ENCODE measurements around the gene CCDC91.

CCDC91 gene

GRCh38 chr12:28536088-28536487, 345.8 kb downstream of the CCDC91 start:
- DNase-seq (ENCODE audit: low read depth in 2 of 2), result no peak

- DNase-seq (ENCODE audit: low read depth in 2 of 2), result no peak
These were observed 347.2 kb downstream of the CCDC91 start for GRCh38 chr12:28537474-28537873.

GRCh38 chr12:28539691-28540323, 349.6 kb downstream of the CCDC91 start:
- DNase-seq (ENCODE audit: low read depth in 2 of 2), result no peak

DNA sequence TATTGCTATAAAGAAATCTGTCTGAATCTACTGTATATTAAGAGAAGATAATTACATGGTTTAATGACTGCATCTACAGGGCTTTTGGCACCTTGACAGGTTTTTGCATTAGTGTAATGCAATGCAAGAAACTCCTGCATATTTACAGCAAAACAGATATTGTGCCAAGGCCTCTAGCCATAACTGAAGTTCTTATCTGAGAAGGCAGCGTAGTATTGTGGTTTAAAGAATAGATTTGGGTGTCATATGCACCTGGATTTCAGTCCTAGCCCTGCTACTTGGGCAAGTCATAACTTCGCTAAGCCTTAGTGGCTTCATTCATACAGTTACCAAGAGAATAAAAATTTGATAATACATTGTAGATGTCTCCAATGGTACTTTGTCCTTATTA, 350.1 kb downstream of the CCDC91 start:
- no peak for DNase-seq (ENCODE audit: low read depth in 2 of 2)

DNA sequence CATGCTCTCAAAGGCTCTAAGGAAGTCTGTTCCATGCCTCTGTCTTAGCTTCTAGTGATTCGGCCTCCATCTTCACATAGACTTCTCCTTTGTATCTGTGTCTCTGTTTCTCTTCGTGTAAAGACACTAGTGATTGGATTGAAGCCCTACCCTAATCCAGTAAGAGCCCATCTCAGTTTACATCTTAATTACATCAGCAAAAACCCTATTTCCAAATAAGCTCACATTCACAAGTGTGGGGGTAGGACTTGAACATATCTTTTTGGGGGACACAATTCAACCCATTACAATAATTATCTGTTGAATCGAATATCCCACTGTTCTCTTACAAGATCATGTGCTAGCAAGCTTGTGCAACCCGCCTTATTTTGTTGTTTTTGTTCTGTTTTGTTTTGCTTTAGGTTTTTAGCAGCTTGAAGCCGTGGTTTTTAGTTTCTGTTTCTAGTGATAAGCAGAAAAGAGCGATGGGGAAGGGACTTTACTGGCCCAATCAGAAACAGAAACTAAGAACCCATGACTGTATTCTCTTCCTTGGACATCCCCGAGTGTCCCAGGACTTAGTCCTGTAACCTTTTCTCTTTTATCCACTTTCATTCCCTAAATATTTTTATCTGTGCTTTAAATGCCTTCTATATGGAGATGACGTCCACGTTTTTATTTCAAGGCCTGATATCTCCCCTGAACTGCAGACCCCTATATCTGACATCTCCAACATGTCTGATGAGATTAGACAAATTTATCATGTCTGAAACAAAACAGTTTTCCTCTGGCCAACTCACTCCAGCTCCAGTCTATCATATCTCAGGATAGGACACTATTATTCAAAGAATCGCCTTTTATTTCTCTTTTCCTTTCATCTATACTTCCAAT, 353.0 kb downstream of the CCDC91 start:
- DNase-seq (ENCODE audit: low read depth in 2 of 2), result no peak

DNA sequence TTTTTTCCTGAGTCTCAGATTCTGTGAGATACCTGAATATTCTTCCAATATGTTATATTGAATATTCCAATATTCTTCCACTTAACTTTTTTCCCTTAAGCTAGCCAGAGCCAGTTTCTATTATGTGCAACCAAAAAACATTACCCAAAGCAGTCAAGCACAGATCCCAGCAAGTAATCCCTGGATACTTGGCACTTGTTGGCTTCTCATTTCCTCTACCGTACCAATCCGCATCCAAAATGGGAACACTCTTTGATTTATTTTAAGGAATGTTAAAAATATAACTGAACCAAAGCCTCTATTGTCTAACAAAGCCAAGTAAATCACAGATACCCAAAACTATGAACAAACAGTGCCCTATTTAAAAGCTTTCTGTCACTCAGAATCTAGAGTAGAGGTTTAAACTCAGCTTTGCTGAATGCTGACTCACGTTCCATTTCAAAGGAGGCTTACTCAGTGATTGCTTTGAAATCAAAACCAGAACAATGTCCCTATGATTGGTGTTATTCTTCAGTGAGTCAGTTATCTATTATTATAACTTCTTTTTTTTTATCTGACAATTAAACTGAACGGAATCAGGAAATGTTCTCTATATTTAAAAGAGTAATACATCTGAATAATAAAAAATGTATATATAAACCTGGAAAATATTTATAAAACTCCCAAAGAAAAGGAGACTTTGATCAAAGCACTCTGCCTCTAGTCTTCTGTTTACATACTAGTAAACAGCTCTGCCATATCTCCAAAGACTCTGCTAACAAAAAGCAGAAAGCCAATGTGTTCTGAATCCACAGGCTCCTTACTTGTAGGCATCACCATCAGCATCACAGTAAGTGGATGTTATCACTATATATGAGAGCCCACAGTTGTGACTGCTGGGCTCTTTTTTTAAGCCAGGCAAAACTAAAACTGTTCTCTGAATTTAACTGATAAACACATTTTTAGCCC, 360.8 kb downstream of the CCDC91 start:
- no peak for DNase-seq (ENCODE audit: low read depth in 2 of 2)

DNA sequence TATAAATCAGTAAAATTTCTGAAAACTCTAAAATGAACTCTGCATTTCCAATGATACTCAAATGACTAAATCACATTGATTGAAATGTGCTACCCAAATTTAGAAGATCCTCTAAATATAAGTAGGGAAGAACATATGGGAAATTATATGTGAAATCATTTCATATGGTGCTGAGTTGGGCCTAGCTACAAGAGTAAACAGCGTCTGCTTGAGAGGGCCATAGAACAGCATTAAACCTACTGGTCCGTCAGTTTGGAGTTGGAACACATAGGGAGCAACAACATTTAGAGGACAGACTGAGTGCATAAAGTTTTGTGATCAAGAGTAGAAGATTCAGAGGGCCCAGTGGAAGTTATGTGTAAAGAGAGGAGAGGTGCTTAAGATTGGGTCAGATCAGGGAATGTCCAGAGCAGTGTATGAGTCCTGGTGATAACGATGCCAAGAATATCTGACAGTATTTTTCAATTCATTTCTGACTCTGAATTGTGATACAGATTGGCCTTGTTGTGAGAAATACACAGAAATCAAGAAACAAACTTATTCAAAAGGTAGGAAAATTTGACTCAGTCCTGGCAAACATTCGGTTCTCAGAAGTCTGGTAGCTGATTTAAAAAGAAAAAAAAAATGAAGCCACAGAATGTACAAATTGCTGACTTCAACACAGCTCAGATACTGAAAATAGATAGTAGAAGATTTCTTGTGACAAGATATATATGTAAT, 362.2 kb downstream of the CCDC91 start:
- no peak for DNase-seq (ENCODE audit: low read depth in 2 of 2)

GRCh38 chr12:28555748-28556147, 365.5 kb downstream of the CCDC91 start:
- no peak for DNase-seq (ENCODE audit: low read depth in 2 of 2)

- DNase-seq (ENCODE audit: low read depth in 2 of 2), result no peak
These were observed 368.0 kb downstream of the CCDC91 start for GRCh38 chr12:28558250-28558649.

- no peak for DNase-seq (ENCODE audit: low read depth in 2 of 2)
These were observed 373.0 kb downstream of the CCDC91 start for GRCh38 chr12:28563286-28563685.

- DNase-seq (ENCODE audit: low read depth in 2 of 2), result no peak
These were observed 373.7 kb downstream of the CCDC91 start for GRCh38 chr12:28563936-28564335.

- DNase-seq (ENCODE audit: low read depth in 2 of 2), result no peak
These were observed 377.9 kb downstream of the CCDC91 start for GRCh38 chr12:28568118-28568517.

DNA sequence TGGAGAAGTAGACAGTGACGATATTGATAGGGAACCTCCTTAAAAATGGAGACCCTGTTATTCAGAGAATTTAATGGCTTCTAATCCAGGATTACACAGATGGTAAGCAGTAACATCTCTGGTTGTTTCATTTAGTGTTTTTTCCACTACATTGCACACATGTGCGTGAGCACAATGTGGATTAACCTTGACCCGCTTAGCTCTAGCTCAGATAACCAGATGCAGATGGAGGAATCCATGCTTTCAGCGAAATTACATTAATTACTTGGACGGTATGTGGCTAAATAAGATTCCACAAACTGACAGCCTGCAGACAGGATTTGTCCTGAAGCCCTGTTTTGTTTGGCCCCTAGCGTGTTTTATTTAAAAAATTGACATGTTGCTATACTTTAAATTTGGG, 378.4 kb downstream of the CCDC91 start:
- DNase-seq (ENCODE audit: low read depth in 2 of 2), result no peak

DNA sequence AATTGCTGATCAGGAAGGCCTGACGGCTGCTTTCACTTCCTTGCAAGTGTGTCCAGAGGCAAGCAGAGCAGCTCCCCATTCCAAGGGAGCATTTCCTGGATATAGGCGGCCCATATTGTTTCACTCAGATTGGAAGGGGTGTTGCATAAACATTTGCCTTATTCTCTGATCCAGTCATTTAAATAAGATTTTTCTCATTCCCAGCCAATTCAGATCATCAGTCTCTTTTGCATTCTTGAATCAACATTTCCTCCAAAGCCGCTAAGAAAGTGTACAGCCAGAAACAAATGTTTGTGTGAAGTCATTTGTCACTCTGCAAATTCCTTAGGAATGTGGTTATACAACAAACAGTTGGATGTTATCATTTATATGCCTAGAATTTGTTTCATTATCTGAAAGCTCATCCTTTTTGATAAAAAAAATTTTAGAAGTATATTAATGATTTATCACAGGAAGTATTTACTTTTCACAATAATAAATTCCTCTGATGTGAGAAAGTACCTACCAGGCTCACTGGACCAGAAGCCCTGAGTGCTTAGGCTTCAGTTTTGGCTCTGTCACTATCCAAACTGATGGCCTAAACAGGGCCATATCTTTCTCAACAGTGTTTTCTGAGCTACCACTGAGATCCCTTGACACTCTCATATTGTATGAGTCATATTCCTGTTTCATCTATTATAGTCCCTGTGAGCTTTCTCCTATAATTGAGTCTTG, 379.6 kb downstream of the CCDC91 start:
- no peak for DNase-seq (ENCODE audit: low read depth in 2 of 2)

GRCh38 chr12:28570811-28571210, 380.6 kb downstream of the CCDC91 start:
- DNase-seq (ENCODE audit: low read depth in 2 of 2), result no peak

DNA sequence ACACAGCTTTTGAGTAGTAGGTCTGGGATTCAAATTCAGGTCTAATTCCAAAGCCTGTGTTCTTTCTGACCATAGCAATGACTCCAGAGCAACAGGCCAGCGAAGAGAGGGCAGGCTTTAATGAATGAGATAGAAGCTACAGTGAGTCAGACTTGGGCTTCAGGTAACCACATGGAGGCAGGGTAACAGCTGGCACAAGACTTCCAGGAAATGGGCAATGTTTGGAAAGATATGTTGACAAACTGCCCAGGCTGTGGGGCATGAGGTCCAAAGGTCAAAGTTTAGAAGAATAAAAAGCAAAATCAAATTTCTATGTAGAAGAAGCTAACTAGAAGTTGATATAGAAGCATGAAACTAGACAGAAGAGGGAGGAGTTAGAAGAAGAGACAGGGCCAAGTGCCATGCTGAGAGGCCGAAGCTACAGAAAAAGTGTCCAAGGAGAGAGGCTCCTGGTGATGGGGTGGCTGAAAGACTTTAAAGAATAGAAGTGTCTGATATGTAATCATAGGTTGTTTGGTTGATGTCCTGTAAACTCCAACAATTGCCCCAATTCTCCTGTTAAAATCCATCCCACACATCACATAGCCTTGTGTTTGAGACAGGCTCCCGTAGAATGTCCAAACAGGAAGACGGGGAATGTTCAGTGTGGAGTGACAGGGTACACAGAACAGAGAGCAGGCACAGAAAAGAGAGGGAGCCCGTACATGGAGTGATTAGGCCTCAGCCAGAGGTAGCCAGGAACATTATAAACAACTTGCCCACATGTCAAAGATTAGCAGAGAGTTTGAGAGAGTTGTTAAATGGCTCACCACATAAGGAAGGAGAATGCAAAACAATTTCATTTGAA, 384.7 kb downstream of the CCDC91 start:
- DNase-seq (ENCODE audit: low read depth in 2 of 2), result no peak

DNA sequence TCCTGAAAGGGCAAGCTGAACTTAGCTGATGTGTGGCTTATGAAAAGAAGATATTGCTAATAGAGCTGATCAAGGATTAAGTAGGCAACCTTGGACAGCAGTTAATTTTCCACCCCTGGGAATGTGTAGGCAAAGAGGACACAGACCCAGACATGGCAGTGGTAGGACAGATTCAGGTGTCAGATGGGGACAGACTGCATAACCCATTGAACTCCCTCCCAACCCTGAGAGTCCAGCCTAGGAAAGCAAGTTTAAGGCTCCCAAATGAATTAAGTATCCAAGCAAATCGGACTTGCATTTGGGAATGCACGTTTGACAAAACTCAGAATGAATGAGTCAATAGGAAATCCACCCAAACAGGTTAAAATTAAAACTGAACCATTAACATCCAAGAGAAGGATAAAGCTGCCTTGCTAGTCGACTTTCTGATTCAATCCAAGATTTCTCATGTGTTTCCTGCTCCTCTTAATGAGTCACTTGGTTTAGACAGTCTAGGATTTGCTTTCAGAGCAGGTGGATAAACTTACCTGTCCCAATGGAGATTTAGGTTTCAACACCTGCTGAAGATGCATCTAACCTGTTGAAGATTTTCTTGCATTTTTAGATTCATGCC, 385.4 kb downstream of the CCDC91 start:
- DNase-seq (ENCODE audit: low read depth in 2 of 2), result no peak

GRCh38 chr12:28578361-28578760, 388.1 kb downstream of the CCDC91 start:
- no peak for DNase-seq (ENCODE audit: low read depth in 2 of 2)

GRCh38 chr12:28578833-28579252, 388.6 kb downstream of the CCDC91 start:
- no peak for DNase-seq (ENCODE audit: low read depth in 2 of 2)

Data from stimulated activated CD4-positive, alpha-beta T cell treated with anti-CD3 and anti-CD28 coated beads, Interleukin-15, amount 100 ng/mL, for 48 hours (primary cell).